ENCODE measurements around the gene PIP4K2C. TPM values are rescaled to one million over a fixed set of nuclear protein-coding genes. Genes with fewer than 3 reads are reported as not detected.
A peak's percentile ranks its signal among the peaks of the same experiment; 100 is the strongest.
"Not testable (repeated sequence)": the region's sequence is repeated elsewhere in the genome, so short reads cannot be mapped to it uniquely, and the experiment has no call there.

PIP4K2C gene
- total RNA-seq, 1 donor from 2014 or later: 28.6 TPM

DNA sequence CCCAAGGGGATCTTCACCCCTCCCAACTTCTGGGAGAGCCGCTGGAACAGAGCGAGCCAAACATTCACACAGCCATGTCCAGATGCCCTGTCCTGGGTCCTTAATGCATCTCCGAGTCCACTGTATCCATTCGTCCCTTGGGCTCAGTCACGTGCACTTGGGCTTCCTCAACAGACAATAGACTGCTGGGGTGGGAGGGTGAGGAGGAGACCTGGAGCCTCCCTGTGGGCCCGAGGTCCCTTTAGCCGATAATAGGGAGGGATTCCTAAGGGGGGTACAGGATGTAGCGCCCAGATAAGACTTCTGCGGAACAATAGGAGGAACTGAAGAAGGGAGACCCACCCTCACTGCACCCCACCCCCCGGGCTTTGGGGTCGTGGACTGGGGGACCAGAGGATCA is 26.9 kb downstream of the PIP4K2C start:
- peaks cover 56% of the 10 kb centered on the region for H3K27me3 ChIP-seq (ENCODE audit: low read depth)
- intact Hi-C loops (cut with DNase I): no loop called here

GRCh38 chr12:57618431-57618830 is 27.4 kb downstream of the PIP4K2C start:
- H3K9me3 ChIP-seq; DNase-seq; intact Hi-C loops (cut with DNase I); H3K27ac ChIP-seq; ATAC-seq; H3K36me3 ChIP-seq; H3K4me3 ChIP-seq: not testable (repeated sequence)
- peaks cover 23% of the 10 kb centered on the region for H3K4me1 ChIP-seq
- peaks cover 58% of the 10 kb centered on the region for H3K27me3 ChIP-seq (ENCODE audit: low read depth)

More for the DNA sequence above, 26.9 kb downstream of the PIP4K2C start:
- no peak overlapping the region for H3K27ac ChIP-seq
- no peaks in the 10 kb centered on the region for H3K36me3 ChIP-seq
- ATAC-seq (no peak), DNase-seq (no peak)
- no peak for TF ChIP-seq CTCF (IDR thresholded peaks at IDR 0.05)
- H3K9me3 ChIP-seq: no peaks in the 10 kb centered on the region
- no peak overlapping the region for H3K4me3 ChIP-seq
- H3K4me1 ChIP-seq: peaks cover 23% of the 10 kb centered on the region

DNA sequence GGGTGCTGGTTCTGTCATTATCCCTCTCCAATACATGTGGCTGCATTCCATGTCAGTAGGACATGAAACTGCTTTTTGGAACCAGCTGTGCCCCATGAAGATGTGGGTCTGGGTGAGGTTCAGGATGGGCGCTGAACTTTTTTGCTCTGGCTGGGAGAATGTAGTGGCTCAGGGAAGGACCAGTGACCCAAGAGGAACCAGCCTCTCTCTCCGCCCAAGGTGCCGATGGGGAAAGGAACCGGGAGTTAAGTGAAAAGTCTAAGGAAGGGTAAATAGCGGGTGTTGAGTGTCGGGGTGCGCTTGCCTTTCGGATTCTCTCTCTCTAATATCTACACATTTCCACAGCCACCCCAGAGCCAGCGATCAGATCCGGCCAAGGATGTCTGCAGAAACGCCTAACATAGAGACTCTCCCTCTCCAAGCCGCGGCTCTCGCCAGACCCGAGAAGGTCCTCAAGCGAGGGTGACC is 28.0 kb downstream of the PIP4K2C start:
- ATAC-seq (no peak), DNase-seq (no peak)
- peaks cover 64% of the 10 kb centered on the region for H3K27me3 ChIP-seq (ENCODE audit: low read depth)
- H3K9me3 ChIP-seq: no peaks in the 10 kb centered on the region
- peaks cover 23% of the 10 kb centered on the region for H3K4me1 ChIP-seq
- no peak for TF ChIP-seq CTCF (IDR thresholded peaks at IDR 0.05)
- intact Hi-C loops (cut with DNase I): no loop called here
- H3K36me3 ChIP-seq: no peaks in the 10 kb centered on the region
- H3K27ac ChIP-seq: no peak overlapping the region
- H3K4me3 ChIP-seq: no peak overlapping the region

- peak; percentile 56 to 77 for ATAC-seq
These were observed 28.6 kb downstream of the PIP4K2C start for GRCh38 chr12:57619434-57620244.

DNA sequence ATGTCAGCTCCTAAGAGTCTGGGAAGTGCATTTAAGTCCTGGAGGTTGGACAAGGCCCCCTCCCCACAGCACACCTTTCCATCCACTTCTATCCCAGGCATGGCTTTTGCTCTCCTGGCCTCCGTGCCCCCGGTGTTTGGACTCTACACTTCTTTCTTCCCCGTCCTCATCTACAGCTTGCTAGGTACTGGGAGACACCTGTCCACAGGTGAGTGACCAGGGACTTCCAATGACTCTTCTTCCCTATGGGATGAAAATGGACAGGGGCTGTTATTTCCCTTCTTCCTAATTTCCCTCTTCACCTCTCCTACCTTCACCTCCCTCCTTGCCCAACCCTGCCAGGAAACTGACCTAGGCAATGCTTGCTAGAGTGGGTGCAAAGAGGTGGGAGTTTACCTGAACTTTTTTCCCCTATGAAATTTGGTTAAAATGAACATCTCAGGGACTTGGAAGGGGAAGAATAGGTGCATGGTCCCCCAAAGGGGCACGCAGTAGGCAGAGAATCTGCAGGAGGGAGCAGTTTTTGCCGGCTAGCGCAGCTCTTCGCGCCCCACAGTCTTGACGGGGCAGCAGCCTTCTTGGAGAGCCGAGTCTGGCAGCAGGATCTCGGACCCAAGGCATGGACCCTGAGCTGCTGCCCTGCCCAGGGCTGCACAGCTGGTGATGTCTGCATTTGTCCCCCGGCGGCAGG is 29.4 kb downstream of the PIP4K2C start:
- ATAC-seq: peak in 1 of 2 donors; percentile 3
- no peak for DNase-seq
- Histone ChIP-seq H3K4me3 (peak overlapping the region; percentile 52), H3K27ac (no peak overlapping the region), H3K27me3 (ENCODE audit: low read depth) (peaks cover 78% of the 10 kb centered on the region), H3K9me3 (no peaks in the 10 kb centered on the region), H3K36me3 (no peaks in the 10 kb centered on the region), H3K4me1 (peaks cover 23% of the 10 kb centered on the region)
- intact Hi-C loops (cut with DNase I): no loop called here
- TF ChIP-seq CTCF (IDR thresholded peaks at IDR 0.05): no peak

More at GRCh38 chr12:57619434-57620244, 28.6 kb downstream of the PIP4K2C start:
- no peak for TF ChIP-seq CTCF (IDR thresholded peaks at IDR 0.05)
- intact Hi-C loops (cut with DNase I): no loop called here
- peaks cover 70% of the 10 kb centered on the region for H3K27me3 ChIP-seq (ENCODE audit: low read depth)
- no peak overlapping the region for H3K4me3 ChIP-seq
- no peaks in the 10 kb centered on the region for H3K9me3 ChIP-seq
- no peak for DNase-seq
- H3K27ac ChIP-seq: no peak overlapping the region
- no peaks in the 10 kb centered on the region for H3K36me3 ChIP-seq
- H3K4me1 ChIP-seq: peaks cover 23% of the 10 kb centered on the region

Data from lower lobe of right lung (tissue), 2 donors.